ENCODE data around the gene SLC4A3.

Gene SLC4A3

DNA sequence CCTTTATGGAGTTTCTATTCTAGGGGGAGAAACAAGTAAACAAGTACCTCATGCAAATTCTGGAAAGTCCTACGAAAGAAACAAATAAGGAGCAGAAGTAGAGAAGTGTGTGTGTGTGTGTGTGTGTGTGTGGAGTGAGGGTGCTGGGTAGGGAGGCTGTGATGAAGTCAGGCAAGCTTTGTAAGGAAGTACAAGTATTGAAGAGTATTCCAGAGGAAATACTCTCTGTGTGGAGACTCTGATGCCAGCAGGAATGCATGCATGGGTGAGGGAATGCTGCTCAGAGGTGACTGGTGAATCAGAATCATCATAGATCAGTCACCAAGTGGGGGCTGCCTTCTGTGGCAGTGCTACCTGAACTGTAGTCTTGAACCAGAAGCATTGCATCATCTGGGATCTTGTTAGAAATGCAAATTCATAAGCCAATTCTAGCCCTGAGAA, 34.5 kb downstream of the SLC4A3 start:
- Histone ChIP-seq H3F3A (ENCODE audit: insufficient read depth, low read length) (no peaks in the 10 kb centered on the region), H3K4me1 (ENCODE audit: insufficient read depth, low read length, severe bottlenecking) (no peaks in the 10 kb centered on the region), H3K27ac (ENCODE audit: low read depth, low read length, poor library complexity, severe bottlenecking) (no peak overlapping the region), H4K20me1 (ENCODE audit: insufficient read depth, low read length) (no peaks in the 10 kb centered on the region), H3K4me3 (ENCODE audit: low read depth, low read length, poor library complexity, severe bottlenecking) (no peak overlapping the region), H3K27me3 (ENCODE audit: insufficient read depth, low read length) (no peaks in the 10 kb centered on the region), H2AFZ (ENCODE audit: low read length) (no peak overlapping the region), H3K4me2 (ENCODE audit: low read length) (no peak overlapping the region), H3K9me2 (ENCODE audit: low read depth, low read length) (no peaks in the 10 kb centered on the region), H3K79me2 (ENCODE audit: insufficient read depth, low read length) (no peaks in the 10 kb centered on the region), H3K9ac (ENCODE audit: low read length) (no peak overlapping the region), H3K9me3 (ENCODE audit: low read length) (no peaks in the 10 kb centered on the region), H3K36me3 (ENCODE audit: insufficient read depth, low read length) (no peaks in the 10 kb centered on the region)
- TF ChIP-seq, protein P1, sequence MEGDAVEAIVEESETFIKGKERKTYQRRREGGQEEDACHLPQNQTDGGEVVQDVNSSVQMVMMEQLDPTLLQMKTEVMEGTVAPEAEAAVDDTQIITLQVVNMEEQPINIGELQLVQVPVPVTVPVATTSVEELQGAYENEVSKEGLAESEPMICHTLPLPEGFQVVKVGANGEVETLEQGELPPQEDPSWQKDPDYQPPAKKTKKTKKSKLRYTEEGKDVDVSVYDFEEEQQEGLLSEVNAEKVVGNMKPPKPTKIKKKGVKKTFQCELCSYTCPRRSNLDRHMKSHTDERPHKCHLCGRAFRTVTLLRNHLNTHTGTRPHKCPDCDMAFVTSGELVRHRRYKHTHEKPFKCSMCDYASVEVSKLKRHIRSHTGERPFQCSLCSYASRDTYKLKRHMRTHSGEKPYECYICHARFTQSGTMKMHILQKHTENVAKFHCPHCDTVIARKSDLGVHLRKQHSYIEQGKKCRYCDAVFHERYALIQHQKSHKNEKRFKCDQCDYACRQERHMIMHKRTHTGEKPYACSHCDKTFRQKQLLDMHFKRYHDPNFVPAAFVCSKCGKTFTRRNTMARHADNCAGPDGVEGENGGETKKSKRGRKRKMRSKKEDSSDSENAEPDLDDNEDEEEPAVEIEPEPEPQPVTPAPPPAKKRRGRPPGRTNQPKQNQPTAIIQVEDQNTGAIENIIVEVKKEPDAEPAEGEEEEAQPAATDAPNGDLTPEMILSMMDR (IDR thresholded peaks at IDR 0.05; ENCODE audit: low read length): no peak
- TF ChIP-seq EZH2 (IDR thresholded peaks at IDR 0.05; ENCODE audit: borderline replicate concordance, low read length): no peak

- H3K9ac ChIP-seq (ENCODE audit: low read length): no peak overlapping the region
- H4K20me1 ChIP-seq (ENCODE audit: insufficient read depth, low read length): no peaks in the 10 kb centered on the region
- no peak overlapping the region for H2AFZ ChIP-seq (ENCODE audit: low read length)
- no peak overlapping the region for H3K4me2 ChIP-seq (ENCODE audit: low read length)
- no peak for TF ChIP-seq EZH2 (IDR thresholded peaks at IDR 0.05; ENCODE audit: borderline replicate concordance, low read length)
- TF ChIP-seq, protein P1 (IDR thresholded peaks at IDR 0.05; ENCODE audit: low read length): no peak
- H3K9me2 ChIP-seq (ENCODE audit: low read depth, low read length): no peaks in the 10 kb centered on the region
- no peaks in the 10 kb centered on the region for H3K36me3 ChIP-seq (ENCODE audit: insufficient read depth, low read length)
- H3K4me1 ChIP-seq (ENCODE audit: insufficient read depth, low read length, severe bottlenecking): no peaks in the 10 kb centered on the region
- no peaks in the 10 kb centered on the region for H3K79me2 ChIP-seq (ENCODE audit: insufficient read depth, low read length)
- no peaks in the 10 kb centered on the region for H3K27me3 ChIP-seq (ENCODE audit: insufficient read depth, low read length)
- H3K4me3 ChIP-seq (ENCODE audit: low read depth, low read length, poor library complexity, severe bottlenecking): no peak overlapping the region
- H3F3A ChIP-seq (ENCODE audit: insufficient read depth, low read length): no peaks in the 10 kb centered on the region
- no peak overlapping the region for H3K27ac ChIP-seq (ENCODE audit: low read depth, low read length, poor library complexity, severe bottlenecking)
- no peaks in the 10 kb centered on the region for H3K9me3 ChIP-seq (ENCODE audit: low read length)
Measured at GRCh38 chr2:219662566-219662965, 35.1 kb downstream of the SLC4A3 start.

GRCh38 chr2:219663116-219663762, 35.8 kb downstream of the SLC4A3 start:
- H3K36me3 ChIP-seq (ENCODE audit: insufficient read depth, low read length): no peaks in the 10 kb centered on the region
- TF ChIP-seq, protein P1 (IDR thresholded peaks at IDR 0.05; ENCODE audit: low read length): no peak
- H4K20me1 ChIP-seq (ENCODE audit: insufficient read depth, low read length): no peaks in the 10 kb centered on the region
- no peaks in the 10 kb centered on the region for H3F3A ChIP-seq (ENCODE audit: insufficient read depth, low read length)
- H3K4me3 ChIP-seq (ENCODE audit: low read depth, low read length, poor library complexity, severe bottlenecking): no peak overlapping the region
- H3K9ac ChIP-seq (ENCODE audit: low read length): no peak overlapping the region
- no peak overlapping the region for H3K4me2 ChIP-seq (ENCODE audit: low read length)
- no peaks in the 10 kb centered on the region for H3K9me3 ChIP-seq (ENCODE audit: low read length)
- H2AFZ ChIP-seq (ENCODE audit: low read length): no peak overlapping the region
- no peaks in the 10 kb centered on the region for H3K27me3 ChIP-seq (ENCODE audit: insufficient read depth, low read length)
- no peaks in the 10 kb centered on the region for H3K4me1 ChIP-seq (ENCODE audit: insufficient read depth, low read length, severe bottlenecking)
- no peaks in the 10 kb centered on the region for H3K9me2 ChIP-seq (ENCODE audit: low read depth, low read length)
- H3K27ac ChIP-seq (ENCODE audit: low read depth, low read length, poor library complexity, severe bottlenecking): no peak overlapping the region
- H3K79me2 ChIP-seq (ENCODE audit: insufficient read depth, low read length): no peaks in the 10 kb centered on the region

All from OCI-LY1 (cell line).